HEK293T (cell line): ENCODE measurements around the gene KDM5A.

ENCODE experiments used
- CTCF ChIA-PET: fragments of 350-600 bp; formaldehyde crosslinking; extraction: SDS; loops from one replicate; lab custom pipeline; 2021; ENCODE audit warnings: antibody characterized with exemption, inconsistent platforms; lab: Yijun Ruan, JAX
- POLR2A ChIA-PET: fragments of 350-600 bp; formaldehyde crosslinking; extraction: SDS; loops from one replicate; lab custom pipeline; 2020; ENCODE audit warnings: antibody characterized with exemption, inconsistent platforms; lab: Yijun Ruan, JAX
- DNase-seq: peaks from one replicate; pipeline ENCODE4 v3.0.0; 2012; ENCODE audit warnings: mixed read lengths; ENCODE audit errors: extremely low spot score
- ARNT ChIP-seq: fragments of 450-650 bp; IDR thresholded peaks from 2 replicates; pipeline ENCODE4 v1.6.1; 2017; ENCODE audit warnings: mild to moderate bottlenecking
- BHLHE40 ChIP-seq: fragments of 450-650 bp; IDR thresholded peaks from 2 replicates; pipeline ENCODE4 v1.6.1; 2016; ENCODE audit warnings: mild to moderate bottlenecking, moderate library complexity, borderline replicate concordance
- CTBP1 ChIP-seq: fragments of 450-650 bp; IDR thresholded peaks from 2 replicates; pipeline ENCODE4 v1.6.1; 2016; ENCODE audit warnings: borderline replicate concordance
- ELF4 ChIP-seq: fragments of 450-650 bp; IDR thresholded peaks from 2 replicates; pipeline ENCODE4 v1.6.1; 2017; ENCODE audit warnings: antibody characterized with exemption
- FOXA1 ChIP-seq: fragments of 450-650 bp; IDR thresholded peaks from 2 replicates; pipeline ENCODE4 v1.6.1; 2016; ENCODE audit warnings: mild to moderate bottlenecking
- FOXK2 ChIP-seq: fragments of 450-650 bp; IDR thresholded peaks from 2 replicates; pipeline ENCODE4 v1.6.1; 2016; ENCODE audit warnings: mild to moderate bottlenecking
- FOXM1 ChIP-seq: fragments of 450-650 bp; IDR thresholded peaks from 2 replicates; pipeline ENCODE4 v1.6.1; 2017; ENCODE audit warnings: mild to moderate bottlenecking, borderline replicate concordance
- HDGF ChIP-seq: fragments of 450-650 bp; IDR thresholded peaks from 2 replicates; pipeline ENCODE4 v1.6.1; 2017; ENCODE audit warnings: antibody characterized with exemption, borderline replicate concordance
- L3MBTL2 ChIP-seq: fragments of 450-650 bp; conservative IDR thresholded peaks from 2 replicates; pipeline ENCODE4 v1.6.1; 2016; ENCODE audit warnings: mild to moderate bottlenecking
- LEF1 ChIP-seq: fragments of 450-650 bp; IDR thresholded peaks from 2 replicates; pipeline ENCODE4 v1.6.1; 2017; ENCODE audit warnings: mild to moderate bottlenecking, borderline replicate concordance
- NFRKB ChIP-seq: fragments of 450-650 bp; IDR thresholded peaks from 2 replicates; pipeline ENCODE4 v1.6.1; 2016; ENCODE audit warnings: mild to moderate bottlenecking, moderate library complexity
- PKNOX1 ChIP-seq: fragments of 450-650 bp; IDR thresholded peaks from 2 replicates; pipeline ENCODE4 v1.6.1; 2016
- SP1 ChIP-seq: fragments of 450-650 bp; IDR thresholded peaks from 2 replicates; pipeline ENCODE4 v1.6.1; 2017
- SUZ12 ChIP-seq: fragments of 450-650 bp; IDR thresholded peaks from 2 replicates; pipeline ENCODE4 v1.6.1; 2016; ENCODE audit warnings: mild to moderate bottlenecking
- TARDBP ChIP-seq: fragments of 450-650 bp; IDR thresholded peaks from 2 replicates; pipeline ENCODE4 v1.6.1; 2016
- ZNF384 ChIP-seq: fragments of 450-650 bp; IDR thresholded peaks from 2 replicates; pipeline ENCODE4 v1.6.1; 2016

KDM5A gene

GRCh38 chr12:264269-264668, 124.9 kb downstream of the KDM5A start:
- CTCF ChIA-PET, result no interaction called here
- POLR2A ChIA-PET, result no interaction called here
- DNase-seq, result no peak
- TF ChIP-seq PKNOX1 (no peak), CTBP1 (no peak), FOXK2 (no peak), FOXA1 (no peak), ELF4 (no peak), HDGF (no peak), NFRKB (no peak), L3MBTL2 (no peak), LEF1 (no peak), BHLHE40 (no peak), TARDBP (no peak), SUZ12 (no peak), ZNF384 (no peak), SP1 (no peak), ARNT (no peak), FOXM1 (no peak)

- no peak for DNase-seq
- ChIA-PET CTCF (interaction anchor here (0.5 kb wide), 1 partner anchor 19 kb away, joined by 3 read pairs; no protein-coding TSS in a partner anchor), POLR2A (no interaction called here)
- TF ChIP-seq BHLHE40 (no peak), FOXK2 (no peak), LEF1 (no peak), NFRKB (no peak), ARNT (no peak), FOXA1 (no peak), FOXM1 (no peak), HDGF (no peak), ELF4 (no peak), ZNF384 (no peak), CTBP1 (no peak), TARDBP (no peak), SUZ12 (no peak), PKNOX1 (no peak)
Measured at GRCh38 chr12:263574-263973, 125.5 kb downstream of the KDM5A start.

GRCh38 chr12:262817-263216, 126.3 kb downstream of the KDM5A start, which contains the start of gene SLC6A13:
TSS of gene SLC6A13 (minus strand) at chr12:262836. CDS start at chr12:260052, 2,784 bp downstream.
- TF ChIP-seq SP1 (no peak), LEF1 (no peak), PKNOX1 (no peak), CTBP1 (no peak), NFRKB (no peak), BHLHE40 (no peak), TARDBP (no peak), ARNT (no peak), ZNF384 (no peak), ELF4 (no peak), FOXM1 (no peak), SUZ12 (no peak), HDGF (no peak), FOXA1 (no peak), L3MBTL2 (no peak)
- ChIA-PET CTCF (interaction anchor here (0.5 kb wide), 1 partner anchor 18 kb away, joined by 3 read pairs; no protein-coding TSS in a partner anchor), POLR2A (no interaction called here)
- DNase-seq, result no peak

- CTCF ChIA-PET, result no interaction called here
- TF ChIP-seq HDGF, result no peak
- TF ChIP-seq SP1, result no peak
- TF ChIP-seq BHLHE40, result no peak
- TF ChIP-seq LEF1, result no peak
- no peak for TF ChIP-seq ZNF384
- TF ChIP-seq SUZ12, result no peak
- TF ChIP-seq ARNT, result no peak
- no peak for TF ChIP-seq L3MBTL2
- TF ChIP-seq FOXK2, result no peak
- no peak for TF ChIP-seq CTBP1
- no peak for TF ChIP-seq ELF4
- TF ChIP-seq FOXM1, result no peak
- TF ChIP-seq NFRKB, result no peak
- TF ChIP-seq TARDBP, result no peak
- POLR2A ChIA-PET, result no interaction called here
- no peak for DNase-seq
Measured at GRCh38 chr12:262113-262512, 127.0 kb downstream of the KDM5A start.

- TF ChIP-seq SUZ12, result no peak
- TF ChIP-seq FOXA1, result no peak
- TF ChIP-seq ELF4, result no peak
- no peak for TF ChIP-seq BHLHE40
- TF ChIP-seq CTBP1, result no peak
- TF ChIP-seq ARNT, result no peak
- no peak for TF ChIP-seq NFRKB
- TF ChIP-seq ZNF384, result no peak
- no peak for TF ChIP-seq FOXM1
- TF ChIP-seq TARDBP, result no peak
- TF ChIP-seq FOXK2, result no peak
- no peak for TF ChIP-seq PKNOX1
- no peak for TF ChIP-seq SP1
- no peak for TF ChIP-seq LEF1
- TF ChIP-seq HDGF, result no peak
- no peak for TF ChIP-seq L3MBTL2
- POLR2A ChIA-PET, result interaction anchor here (0.6 kb wide), 1 partner anchor 10 kb away, joined by 4 read pairs; no protein-coding TSS in a partner anchor
- DNase-seq, result no peak
- CTCF ChIA-PET, result no interaction called here
Measured at GRCh38 chr12:257521-258321, 131.4 kb downstream of the KDM5A start.
